GM19452 (cell line): ENCODE data around the gene AGT.
"Not testable (repeated sequence)": the region's sequence is repeated elsewhere in the genome, so short reads cannot be mapped to it uniquely, and the experiment has no call there.

Source experiments
- ATAC-seq: cut with Tn5 transposase; IDR thresholded peaks from one replicate; pipeline ENCODE4 v1.9.1; 2021; ENCODE audit not compliant: unreplicated experiment

The AGT gene

GRCh38 chr1:230745071-230745470 lies 31.1 kb upstream of the AGT start:
- no peak for ATAC-seq

- no peak for ATAC-seq
Measured at GRCh38 chr1:230744382-230744781, 30.5 kb upstream of the AGT start.

- no peak for ATAC-seq
Measured at GRCh38 chr1:230743899-230744298, 30.0 kb upstream of the AGT start.

GRCh38 chr1:230739564-230740290 lies 25.8 kb upstream of the AGT start:
- no peak for ATAC-seq

GRCh38 chr1:230737622-230738262 lies 23.8 kb upstream of the AGT start:
- ATAC-seq: no peak

GRCh38 chr1:230735447-230735846 lies 21.5 kb upstream of the AGT start:
- ATAC-seq: no peak

- ATAC-seq: no peak
Measured at GRCh38 chr1:230730977-230731376, 17.1 kb upstream of the AGT start.

- ATAC-seq: no peak
Measured at GRCh38 chr1:230728710-230729392, 14.9 kb upstream of the AGT start.

GRCh38 chr1:230725256-230726012 lies 11.5 kb upstream of the AGT start:
- no peak for ATAC-seq

- not testable (repeated sequence) for ATAC-seq
Measured at GRCh38 chr1:230721849-230722522, 8.1 kb upstream of the AGT start.

GRCh38 chr1:230717251-230717650 lies 3.3 kb upstream of the AGT start:
- no peak for ATAC-seq

GRCh38 chr1:230716453-230716852 lies 2.5 kb upstream of the AGT start:
- not testable (repeated sequence) for ATAC-seq

- ATAC-seq: no peak
Measured at GRCh38 chr1:230715510-230715909, 1.6 kb upstream of the AGT start.

GRCh38 chr1:230713547-230713914 lies 391 bp downstream of the AGT start:
- ATAC-seq: no peak

- ATAC-seq: no peak
Measured at GRCh38 chr1:230713138-230713537, 784 bp downstream of the AGT start.

- no peak for ATAC-seq
Measured at GRCh38 chr1:230712470-230712942, 1.4 kb downstream of the AGT start.

GRCh38 chr1:230711245-230711644 lies 2.7 kb downstream of the AGT start:
- ATAC-seq: no peak

- no peak for ATAC-seq
Measured at GRCh38 chr1:230710543-230710904, 3.4 kb downstream of the AGT start.

GRCh38 chr1:230709619-230710542 lies 4.0 kb downstream of the AGT start:
- no peak for ATAC-seq
